ENCODE measurements around the gene NLGN4X.

DNA sequence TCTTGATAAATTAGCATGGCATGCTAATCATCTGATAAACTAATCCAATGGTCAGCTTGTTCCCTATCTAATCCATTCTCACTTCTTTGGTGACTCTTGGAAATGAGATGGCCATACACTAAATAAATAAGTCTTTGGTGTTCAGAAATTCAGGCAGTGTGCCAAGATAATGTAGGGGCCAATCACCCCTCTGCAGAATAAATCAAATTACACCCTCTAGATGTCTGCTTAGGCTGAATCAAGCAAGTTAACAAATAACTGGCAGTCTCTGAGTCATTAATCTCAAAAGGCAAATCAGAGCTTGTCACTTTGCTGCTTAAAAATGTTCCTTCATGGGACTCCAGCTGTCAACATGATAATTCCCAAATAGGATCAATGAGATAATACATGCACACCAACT, 97.4 kb downstream of the NLGN4X start:
- TF ChIP-seq, protein P1, sequence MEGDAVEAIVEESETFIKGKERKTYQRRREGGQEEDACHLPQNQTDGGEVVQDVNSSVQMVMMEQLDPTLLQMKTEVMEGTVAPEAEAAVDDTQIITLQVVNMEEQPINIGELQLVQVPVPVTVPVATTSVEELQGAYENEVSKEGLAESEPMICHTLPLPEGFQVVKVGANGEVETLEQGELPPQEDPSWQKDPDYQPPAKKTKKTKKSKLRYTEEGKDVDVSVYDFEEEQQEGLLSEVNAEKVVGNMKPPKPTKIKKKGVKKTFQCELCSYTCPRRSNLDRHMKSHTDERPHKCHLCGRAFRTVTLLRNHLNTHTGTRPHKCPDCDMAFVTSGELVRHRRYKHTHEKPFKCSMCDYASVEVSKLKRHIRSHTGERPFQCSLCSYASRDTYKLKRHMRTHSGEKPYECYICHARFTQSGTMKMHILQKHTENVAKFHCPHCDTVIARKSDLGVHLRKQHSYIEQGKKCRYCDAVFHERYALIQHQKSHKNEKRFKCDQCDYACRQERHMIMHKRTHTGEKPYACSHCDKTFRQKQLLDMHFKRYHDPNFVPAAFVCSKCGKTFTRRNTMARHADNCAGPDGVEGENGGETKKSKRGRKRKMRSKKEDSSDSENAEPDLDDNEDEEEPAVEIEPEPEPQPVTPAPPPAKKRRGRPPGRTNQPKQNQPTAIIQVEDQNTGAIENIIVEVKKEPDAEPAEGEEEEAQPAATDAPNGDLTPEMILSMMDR (IDR thresholded peaks at IDR 0.05 in 2 of 3, conservative IDR thresholded peaks at IDR 0.05 in 1 of 3; ENCODE audit: borderline replicate concordance in 1 of 3, insufficient read depth in 1 of 3, low read depth in 2 of 3, low read length in 2 of 3), result no peak
- TF ChIP-seq JUND (IDR thresholded peaks at IDR 0.05), result no peak
- TF ChIP-seq CBX3 (IDR thresholded peaks at IDR 0.05; ENCODE audit: low read depth), result no peak
- TF ChIP-seq POLR2AphosphoS5 (IDR thresholded peaks at IDR 0.05; ENCODE audit: low read depth, low read length), result no peak
- TF ChIP-seq EZH2 (IDR thresholded peaks at IDR 0.05), result no peak
- TF ChIP-seq, protein P2, sequence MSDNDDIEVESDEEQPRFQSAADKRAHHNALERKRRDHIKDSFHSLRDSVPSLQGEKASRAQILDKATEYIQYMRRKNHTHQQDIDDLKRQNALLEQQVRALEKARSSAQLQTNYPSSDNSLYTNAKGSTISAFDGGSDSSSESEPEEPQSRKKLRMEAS (IDR thresholded peaks at IDR 0.05), result no peak
- no peak for TF ChIP-seq FOSL1 (IDR thresholded peaks at IDR 0.05; ENCODE audit: low read depth)
- no peak for TF ChIP-seq CEBPB (IDR thresholded peaks at IDR 0.05; ENCODE audit: low read depth)
- no peak for TF ChIP-seq EZH2phosphoT487 (IDR thresholded peaks at IDR 0.05; ENCODE audit: borderline replicate concordance)
- TF ChIP-seq ZNF274 (IDR thresholded peaks at IDR 0.05; ENCODE audit: low read depth, low read length), result no peak
- no peak for TF ChIP-seq YY1 (IDR thresholded peaks at IDR 0.05; ENCODE audit: extremely low read depth, insufficient replicate concordance, low read depth, low read length)
- TF ChIP-seq POLR2A (IDR thresholded peaks at IDR 0.05; ENCODE audit: borderline replicate concordance, extremely low read depth, insufficient read depth, insufficient read length), result no peak
- TF ChIP-seq, protein P3, sequence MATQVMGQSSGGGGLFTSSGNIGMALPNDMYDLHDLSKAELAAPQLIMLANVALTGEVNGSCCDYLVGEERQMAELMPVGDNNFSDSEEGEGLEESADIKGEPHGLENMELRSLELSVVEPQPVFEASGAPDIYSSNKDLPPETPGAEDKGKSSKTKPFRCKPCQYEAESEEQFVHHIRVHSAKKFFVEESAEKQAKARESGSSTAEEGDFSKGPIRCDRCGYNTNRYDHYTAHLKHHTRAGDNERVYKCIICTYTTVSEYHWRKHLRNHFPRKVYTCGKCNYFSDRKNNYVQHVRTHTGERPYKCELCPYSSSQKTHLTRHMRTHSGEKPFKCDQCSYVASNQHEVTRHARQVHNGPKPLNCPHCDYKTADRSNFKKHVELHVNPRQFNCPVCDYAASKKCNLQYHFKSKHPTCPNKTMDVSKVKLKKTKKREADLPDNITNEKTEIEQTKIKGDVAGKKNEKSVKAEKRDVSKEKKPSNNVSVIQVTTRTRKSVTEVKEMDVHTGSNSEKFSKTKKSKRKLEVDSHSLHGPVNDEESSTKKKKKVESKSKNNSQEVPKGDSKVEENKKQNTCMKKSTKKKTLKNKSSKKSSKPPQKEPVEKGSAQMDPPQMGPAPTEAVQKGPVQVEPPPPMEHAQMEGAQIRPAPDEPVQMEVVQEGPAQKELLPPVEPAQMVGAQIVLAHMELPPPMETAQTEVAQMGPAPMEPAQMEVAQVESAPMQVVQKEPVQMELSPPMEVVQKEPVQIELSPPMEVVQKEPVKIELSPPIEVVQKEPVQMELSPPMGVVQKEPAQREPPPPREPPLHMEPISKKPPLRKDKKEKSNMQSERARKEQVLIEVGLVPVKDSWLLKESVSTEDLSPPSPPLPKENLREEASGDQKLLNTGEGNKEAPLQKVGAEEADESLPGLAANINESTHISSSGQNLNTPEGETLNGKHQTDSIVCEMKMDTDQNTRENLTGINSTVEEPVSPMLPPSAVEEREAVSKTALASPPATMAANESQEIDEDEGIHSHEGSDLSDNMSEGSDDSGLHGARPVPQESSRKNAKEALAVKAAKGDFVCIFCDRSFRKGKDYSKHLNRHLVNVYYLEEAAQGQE (IDR thresholded peaks at IDR 0.05; ENCODE audit: low read depth), result no peak

All from HCT116 (cell line).